ENCODE data around the gene TRIM8. TPM values are rescaled to one million over a fixed set of nuclear protein-coding genes. Genes with fewer than 3 reads are reported as not detected.

Gene TRIM8
- total RNA-seq, 1 experiment from 2014 or later: 61.4 TPM

DNA sequence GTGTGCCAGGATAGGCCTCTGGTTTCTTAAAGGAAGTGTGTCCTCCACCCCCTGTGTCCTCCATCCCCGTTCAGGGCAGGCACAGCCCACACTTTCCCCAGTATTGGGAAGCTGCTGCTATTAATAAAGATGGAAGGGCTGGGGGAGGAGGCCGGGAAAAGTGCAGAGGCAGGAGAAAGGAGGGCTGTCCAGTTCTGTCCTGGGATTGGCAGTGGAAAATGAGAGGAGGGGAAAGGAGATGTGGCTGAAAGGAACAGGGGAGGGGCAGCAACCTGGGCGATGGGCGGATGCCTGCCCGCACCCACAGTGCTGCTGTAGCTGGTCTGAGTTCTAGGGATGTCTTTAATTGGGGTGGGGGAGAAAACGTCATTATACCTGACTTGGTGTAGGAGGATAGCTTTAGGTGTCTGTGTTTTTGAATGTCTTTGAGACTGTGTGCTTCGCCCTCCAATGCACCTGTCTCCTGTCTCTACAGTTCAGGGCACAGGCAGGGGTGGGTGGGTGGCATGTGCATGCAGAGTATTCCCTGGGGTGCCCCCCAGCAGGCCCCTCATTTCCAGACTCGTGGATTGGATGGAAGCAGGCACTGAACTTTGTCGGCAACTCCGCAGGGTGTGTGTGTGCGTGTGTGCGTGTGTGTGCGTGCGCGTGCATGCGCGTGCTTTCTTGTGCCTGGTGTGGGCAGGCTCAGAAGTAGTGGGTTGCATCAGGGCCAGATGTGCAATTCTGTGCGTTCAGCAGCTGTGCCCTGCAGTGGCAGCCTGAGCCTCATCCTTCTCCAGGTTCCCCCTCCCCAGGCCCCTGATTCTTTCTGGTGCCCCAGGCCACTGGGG lies 2.5 kb downstream of the TRIM8 start:
- Histone ChIP-seq H3K79me2 (ENCODE audit: low read length) (peaks cover 79% of the 10 kb centered on the region), H3K4me2 (ENCODE audit: low read length) (peak overlapping the region; percentile 95), H4K20me1 (ENCODE audit: low read length) (peaks cover 24% of the 10 kb centered on the region; the same call in 1 of the 2 replicates), H3K4me3 (ENCODE audit: low read length) (peak overlapping the region; percentile 90), H3K27ac (ENCODE audit: low read length) (peak overlapping the region; percentile 96), H2AFZ (ENCODE audit: low read length) (no peak overlapping the region), H3K27me3 (ENCODE audit: low read length) (no peaks in the 10 kb centered on the region), H3K36me3 (ENCODE audit: low read depth, low read length) (no peaks in the 10 kb centered on the region; the same call in 1 of the 2 replicates), H3F3A (ENCODE audit: low read length, unreplicated experiment) (no peaks in the 10 kb centered on the region), H3K4me1 (ENCODE audit: insufficient read depth, low read length) (peaks cover 7% of the 10 kb centered on the region), H3K9me3 (ENCODE audit: low read length) (no peaks in the 10 kb centered on the region), H3K9me2 (replicated peaks; ENCODE audit: low read length) (no peaks in the 10 kb centered on the region), H3K9ac (ENCODE audit: low read length) (peak overlapping the region; percentile 93)
- TF ChIP-seq EZH2 (IDR thresholded peaks at IDR 0.05; ENCODE audit: low read length, unreplicated experiment) (no peak), EZH2phosphoT487 (IDR thresholded peaks at IDR 0.05; ENCODE audit: borderline replicate concordance, low read length) (no peak), CTCF (conservative IDR thresholded peaks at IDR 0.05; ENCODE audit: low read depth, low read length) (no peak)
- ATAC-seq (no peak), DNase-seq (no peak)
- CTCF ChIA-PET: interaction anchor here (1.6 kb wide), 1 partner anchor 23 kb away, joined by 6 read pairs; no protein-coding TSS in a partner anchor
- POLR2A ChIA-PET (ENCODE audit: unreplicated experiment): interaction anchor here (0.6 to 1.0 kb wide), 4 partner anchors 50 to 144 kb away, joined by 4 to 7 read pairs (median 4); partner anchors contain the start of genes ACTR1A and ARL3
- no TSS peak for BruUV-seq (replicated peaks)
- intact Hi-C loops (cut with micrococcal nuclease): loop anchor here (2.0 to 10.0 kb wide), 2 partner anchors 52 to 68 kb away; partner anchors contain the start of genes ARL3 and SFXN2

DNA sequence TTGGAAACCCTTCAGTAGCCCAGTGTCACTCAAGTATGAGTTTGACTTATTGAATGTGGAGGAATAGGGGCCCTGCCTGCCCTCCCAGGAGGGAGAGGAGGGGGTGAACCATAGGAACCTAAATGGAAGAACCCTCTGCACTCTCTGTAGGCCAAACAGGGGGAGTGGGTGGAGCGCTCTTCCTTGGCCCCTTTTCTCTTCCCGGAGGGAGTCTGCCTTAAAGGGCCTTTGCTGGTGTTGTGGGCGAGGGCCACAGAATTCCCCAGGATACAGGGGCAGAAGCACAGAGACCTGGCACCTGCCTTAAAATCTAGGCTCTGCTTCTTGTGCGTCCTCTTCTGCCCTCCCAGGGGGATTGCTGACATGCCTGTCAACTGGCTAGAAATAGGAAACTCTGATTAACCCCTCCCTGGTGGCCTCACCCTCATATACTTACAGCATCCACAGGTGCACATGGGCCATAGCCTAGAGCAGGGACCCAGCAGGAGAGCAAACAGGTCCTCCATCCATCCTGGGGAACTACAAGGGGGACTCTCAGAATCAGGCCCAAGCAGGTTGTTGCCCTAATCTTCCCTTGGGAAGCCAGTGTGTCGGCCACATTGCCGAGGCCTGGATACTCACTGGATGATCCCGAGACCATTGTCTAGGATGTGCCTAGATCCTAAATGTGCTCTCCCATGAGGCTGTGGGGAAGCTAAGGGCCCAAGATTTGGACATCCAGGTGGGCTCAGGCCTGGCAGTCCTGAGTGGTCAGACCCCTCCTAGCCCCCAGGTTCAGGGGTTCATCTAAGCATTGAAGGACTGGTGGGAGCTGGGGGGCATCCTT lies 3.4 kb downstream of the TRIM8 start:
- no peak for DNase-seq
- Histone ChIP-seq H3K27ac (ENCODE audit: low read length) (no peak overlapping the region), H3K4me2 (ENCODE audit: low read length) (peak overlapping the region; percentile 95), H3K27me3 (ENCODE audit: low read length) (no peaks in the 10 kb centered on the region), H3F3A (ENCODE audit: low read length, unreplicated experiment) (no peaks in the 10 kb centered on the region), H3K9me2 (replicated peaks; ENCODE audit: low read length) (no peaks in the 10 kb centered on the region), H2AFZ (ENCODE audit: low read length) (no peak overlapping the region), H3K9me3 (ENCODE audit: low read length) (no peaks in the 10 kb centered on the region), H3K9ac (ENCODE audit: low read length) (no peak overlapping the region), H3K36me3 (ENCODE audit: low read depth, low read length) (no peaks in the 10 kb centered on the region; the same call in 1 of the 2 replicates), H3K4me1 (ENCODE audit: insufficient read depth, low read length) (peaks cover 7% of the 10 kb centered on the region), H3K4me3 (ENCODE audit: low read length) (peak overlapping the region; percentile 90), H3K79me2 (ENCODE audit: low read length) (peaks cover 88% of the 10 kb centered on the region), H4K20me1 (ENCODE audit: low read length) (peaks cover 24% of the 10 kb centered on the region; the same call in 1 of the 2 replicates)
- intact Hi-C loops (cut with micrococcal nuclease): loop anchor here (2.0 to 10.0 kb wide), 2 partner anchors 53 to 67 kb away; partner anchors contain the start of genes ARL3 and SFXN2
- no TSS peak for BruUV-seq (replicated peaks)
- POLR2A ChIA-PET (ENCODE audit: unreplicated experiment): no interaction called here
- ATAC-seq: no peak
- TF ChIP-seq CTCF (conservative IDR thresholded peaks at IDR 0.05; ENCODE audit: low read depth, low read length): no peak
- TF ChIP-seq EZH2phosphoT487 (IDR thresholded peaks at IDR 0.05; ENCODE audit: borderline replicate concordance, low read length): no peak
- TF ChIP-seq EZH2 (IDR thresholded peaks at IDR 0.05; ENCODE audit: low read length, unreplicated experiment): no peak
- CTCF ChIA-PET: no interaction called here

Measured in PC-3 (cell line).